GM06990 (cell line): ENCODE results near the gene LHFPL3.

Experiments
- DNase-seq: peaks from one replicate; pipeline ENCODE4 v3.0.0-alpha.2; 2011; ENCODE audit not compliant: insufficient read length; ENCODE audit errors: extremely low read depth
- H3K27me3 ChIP-seq: replicated peaks from 2 replicates; pipeline ENCODE4 v1.6.0; 2011; ENCODE audit warnings: low read length; ENCODE audit not compliant: control insufficient read depth, insufficient read depth
- H3K36me3 ChIP-seq: 2 replicates; pipeline ENCODE4 v1.5.1; 2011; ENCODE audit warnings: low read length; ENCODE audit not compliant: control insufficient read depth, insufficient read depth
- H3K4me3 ChIP-seq: replicated peaks from 2 replicates; pipeline ENCODE4 v1.5.1; 2011; ENCODE audit warnings: low read depth, mild to moderate bottlenecking, control low read depth, low read length
- CTCF ChIP-seq: IDR thresholded peaks from 2 replicates; pipeline ENCODE4 v1.5.1; 2011; ENCODE audit warnings: low read length, control low read depth, mild to moderate bottlenecking, inconsistent platforms; ENCODE audit not compliant: insufficient read depth, poor library complexity, severe bottlenecking

Gene LHFPL3

GRCh38 chr7:104927055-104927454 lies 598.7 kb downstream of the LHFPL3 start:
- Histone ChIP-seq H3K27me3 (no peaks in the 10 kb centered on the region), H3K4me3 (no peak overlapping the region), H3K36me3 (no peaks in the 10 kb centered on the region)
- no peak for TF ChIP-seq CTCF
- DNase-seq = no peak

- no peaks in the 10 kb centered on the region for H3K27me3 ChIP-seq
- DNase-seq = no peak
- no peak for TF ChIP-seq CTCF
- no peaks in the 10 kb centered on the region for H3K36me3 ChIP-seq
- H3K4me3 ChIP-seq = no peak overlapping the region
Observed at GRCh38 chr7:104928721-104929400, 600.5 kb downstream of the LHFPL3 start.

- no peak overlapping the region for H3K4me3 ChIP-seq
- no peaks in the 10 kb centered on the region for H3K27me3 ChIP-seq
- TF ChIP-seq CTCF = no peak
- DNase-seq = no peak
- no peaks in the 10 kb centered on the region for H3K36me3 ChIP-seq
Observed at GRCh38 chr7:104929921-104930320, 601.5 kb downstream of the LHFPL3 start.

- no peak for DNase-seq
- no peak for TF ChIP-seq CTCF
- Histone ChIP-seq H3K27me3 (no peaks in the 10 kb centered on the region), H3K36me3 (no peaks in the 10 kb centered on the region), H3K4me3 (no peak overlapping the region)
Observed at GRCh38 chr7:104931181-104931781, 602.9 kb downstream of the LHFPL3 start.

- DNase-seq = no peak
- no peak overlapping the region for H3K4me3 ChIP-seq
- TF ChIP-seq CTCF = no peak
Observed at GRCh38 chr7:104933022-104933421, 604.6 kb downstream of the LHFPL3 start.

More at GRCh38 chr7:104933022-104933421, 604.6 kb downstream of the LHFPL3 start:
- Histone ChIP-seq H3K27me3 (no peaks in the 10 kb centered on the region), H3K36me3 (no peaks in the 10 kb centered on the region)
